Activated T-helper 9 cell treated with anti-CD3 and anti-CD28 coated beads, Interleukin-2, amount 50 U/mL, for 16 hours (primary cell): Measurements from ENCODE around the gene VPS72.

ENCODE experiments used
- DNase-seq: peaks from one replicate; pipeline ENCODE4 v3.0.0-alpha.2; 2020; ENCODE audit warnings: low read depth

The VPS72 gene

GRCh38 chr1:151184211-151184610 is 5.8 kb downstream of the VPS72 start:
- no peak for DNase-seq

GRCh38 chr1:151176514-151177045 is 13.4 kb downstream of the VPS72 start:
- DNase-seq: no peak

- no peak for DNase-seq
Observed at GRCh38 chr1:151175863-151176262, 14.1 kb downstream of the VPS72 start, which contains the start of gene TMOD4. Gene TMOD4 (minus strand): TSS chr1:151175981. CDS start chr1:151174875, 1,106 bp downstream.

- no peak for DNase-seq
Observed at GRCh38 chr1:151175041-151175741, 14.8 kb downstream of the VPS72 start.

GRCh38 chr1:151171190-151171589 is 18.8 kb downstream of the VPS72 start:
- no peak for DNase-seq

GRCh38 chr1:151167116-151167515 is 22.9 kb downstream of the VPS72 start:
- no peak for DNase-seq

- DNase-seq: no peak
Observed at GRCh38 chr1:151166505-151166956, 23.5 kb downstream of the VPS72 start.

GRCh38 chr1:151165738-151166504 is 24.1 kb downstream of the VPS72 start, which contains the start of the genes LYSMD1 and SCNM1:
Gene LYSMD1 (minus strand): TSS chr1:151165902. CDS start chr1:151165258, 644 bp downstream.
Gene SCNM1 (plus strand): TSS chr1:151166144. CDS start chr1:151166153, 9 bp downstream.
- DNase-seq: peak; percentile 91

- no peak for DNase-seq
Observed at GRCh38 chr1:151165281-151165737, 24.7 kb downstream of the VPS72 start.

GRCh38 chr1:151164732-151165280 is 25.2 kb downstream of the VPS72 start:
- DNase-seq: no peak

GRCh38 chr1:151159373-151159772 is 30.6 kb downstream of the VPS72 start:
- no peak for DNase-seq

GRCh38 chr1:151158751-151159251 is 31.2 kb downstream of the VPS72 start:
- no peak for DNase-seq

GRCh38 chr1:151158326-151158725 is 31.7 kb downstream of the VPS72 start:
- no peak for DNase-seq

- peak; percentile 31 for DNase-seq
Observed at GRCh38 chr1:151157067-151157531, 32.9 kb downstream of the VPS72 start.

GRCh38 chr1:151156515-151156819 is 33.5 kb downstream of the VPS72 start, which contains the start of gene TNFAIP8L2:
Gene TNFAIP8L2 (plus strand): TSS chr1:151156649. CDS start chr1:151158698, 2,049 bp downstream.
- peak; percentile 57 for DNase-seq

- DNase-seq: no peak
Observed at GRCh38 chr1:151147665-151148064, 42.3 kb downstream of the VPS72 start.

GRCh38 chr1:151147132-151147503 is 42.9 kb downstream of the VPS72 start:
- no peak for DNase-seq

GRCh38 chr1:151146412-151147131 is 43.4 kb downstream of the VPS72 start, which contains the start of gene SEMA6C:
Gene SEMA6C (minus strand): TSS chr1:151146631. CDS start chr1:151142621, 4,010 bp downstream.
- peak; percentile 83 for DNase-seq

- no peak for DNase-seq
Observed at GRCh38 chr1:151146072-151146411, 44.0 kb downstream of the VPS72 start.

GRCh38 chr1:151145304-151146071 is 44.5 kb downstream of the VPS72 start:
- DNase-seq: no peak
